Breast epithelium (tissue), 3 donors: ENCODE results near the gene METAP1.

Experiments
- POLR2A ChIP-seq: fragments of 450-650 bp; IDR thresholded peaks from one replicate; pipeline ENCODE4 v1.6.1; 2016; ENCODE audit warnings: antibody characterized with exemption, mild to moderate bottlenecking, moderate library complexity
- POLR2AphosphoS5 ChIP-seq, 3 donors: sonication (generic); formaldehyde crosslinking; IDR thresholded peaks; one replicate each; pipeline ENCODE4 v1.6.1; 2017; ENCODE audit warnings: antibody characterized with exemption in 3 of 3
- TF ChIP-seq, protein P1 (sequence below), 3 donors: fragments of 450-650 bp; IDR thresholded peaks; one replicate each; pipeline ENCODE4 v1.5.1; 2016 to 2017; ENCODE audit warnings: antibody characterized with exemption in 3 of 3, mild to moderate bottlenecking in 3 of 3, moderate library complexity in 3 of 3

DNA sequence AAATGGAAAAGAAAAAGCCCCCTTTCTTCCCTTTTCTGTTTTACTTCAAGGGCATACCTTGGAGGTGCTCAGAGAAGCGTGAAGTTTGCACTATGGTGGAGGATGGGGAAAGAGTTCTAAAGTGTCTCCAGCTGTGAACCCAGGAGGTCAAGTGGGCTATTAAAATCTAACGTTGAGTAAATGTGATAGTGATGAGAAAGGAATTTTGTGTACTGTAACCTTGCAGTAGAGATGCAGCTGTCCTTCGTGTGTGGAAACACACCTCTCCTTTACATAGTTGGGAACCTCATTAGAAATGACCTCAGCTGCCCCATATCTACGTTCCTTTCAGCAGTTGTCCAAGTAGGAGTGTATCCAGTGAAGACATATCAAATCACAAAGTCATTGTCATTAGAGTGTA is 66.6 kb downstream of the METAP1 start:
- TF ChIP-seq, protein P1, sequence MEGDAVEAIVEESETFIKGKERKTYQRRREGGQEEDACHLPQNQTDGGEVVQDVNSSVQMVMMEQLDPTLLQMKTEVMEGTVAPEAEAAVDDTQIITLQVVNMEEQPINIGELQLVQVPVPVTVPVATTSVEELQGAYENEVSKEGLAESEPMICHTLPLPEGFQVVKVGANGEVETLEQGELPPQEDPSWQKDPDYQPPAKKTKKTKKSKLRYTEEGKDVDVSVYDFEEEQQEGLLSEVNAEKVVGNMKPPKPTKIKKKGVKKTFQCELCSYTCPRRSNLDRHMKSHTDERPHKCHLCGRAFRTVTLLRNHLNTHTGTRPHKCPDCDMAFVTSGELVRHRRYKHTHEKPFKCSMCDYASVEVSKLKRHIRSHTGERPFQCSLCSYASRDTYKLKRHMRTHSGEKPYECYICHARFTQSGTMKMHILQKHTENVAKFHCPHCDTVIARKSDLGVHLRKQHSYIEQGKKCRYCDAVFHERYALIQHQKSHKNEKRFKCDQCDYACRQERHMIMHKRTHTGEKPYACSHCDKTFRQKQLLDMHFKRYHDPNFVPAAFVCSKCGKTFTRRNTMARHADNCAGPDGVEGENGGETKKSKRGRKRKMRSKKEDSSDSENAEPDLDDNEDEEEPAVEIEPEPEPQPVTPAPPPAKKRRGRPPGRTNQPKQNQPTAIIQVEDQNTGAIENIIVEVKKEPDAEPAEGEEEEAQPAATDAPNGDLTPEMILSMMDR (IDR thresholded peaks at IDR 0.05), result no peak
- TF ChIP-seq POLR2AphosphoS5 (IDR thresholded peaks at IDR 0.05), result no peak
- TF ChIP-seq POLR2A, result no peak
